CD8-positive, alpha-beta memory T cell (primary cell): ENCODE results near the gene RBM18. TPM values are rescaled to one million over a fixed set of nuclear protein-coding genes. Genes with fewer than 3 reads are reported as not detected.

Experiments
- CTCF ChIA-PET: fragments of 350-600 bp; sonication (Branson Sonifier 250); formaldehyde crosslinking; loops from one replicate; lab custom pipeline; 2021; ENCODE audit warnings: antibody characterized with exemption; lab: Charles Lee
- POLR2A ChIA-PET: fragments of 350-600 bp; sonication (Branson Sonifier 250); formaldehyde crosslinking; loops from one replicate; lab custom pipeline; 2021; ENCODE audit warnings: antibody characterized with exemption; lab: Charles Lee
- DNase-seq, 5 donors: peaks; one replicate each; pipeline versions ENCODE4 v3.0.0 to v3.0.0-alpha.2; 2020 to 2022; ENCODE audit warnings: mixed read lengths in 1 of 5
- H3K27ac ChIP-seq: one replicate; pipeline ENCODE4 v1.7.0; 2013; ENCODE audit warnings: low read depth, mild to moderate bottlenecking, low read length, moderate library complexity
- H3K27me3 ChIP-seq: 2 replicates; pipeline ENCODE4 v1.7.0; 2013; ENCODE audit warnings: low read length, mild to moderate bottlenecking; ENCODE audit not compliant: insufficient read depth, poor library complexity, severe bottlenecking
- H3K36me3 ChIP-seq: 2 replicates; pipeline ENCODE4 v1.7.0; 2013; ENCODE audit warnings: mild to moderate bottlenecking, low read length, moderate library complexity; ENCODE audit not compliant: insufficient read depth
- H3K4me1 ChIP-seq: 2 replicates; pipeline ENCODE4 v1.7.0; 2013; ENCODE audit warnings: mild to moderate bottlenecking, low read length, moderate library complexity; ENCODE audit not compliant: insufficient read depth
- H3K4me3 ChIP-seq: 2 replicates; pipeline ENCODE4 v1.7.0; 2013; ENCODE audit warnings: mild to moderate bottlenecking, low read length
- H3K9me3 ChIP-seq: 2 replicates; pipeline ENCODE4 v1.7.0; 2013; ENCODE audit warnings: mild to moderate bottlenecking, low read length
- H3K27ac Mint-ChIP-seq, 8 donors: one replicate each; pipeline ENCODE4 v1.8.0; 2020 to 2021; ENCODE audit warnings: mixed read lengths in 8 of 8, mild to moderate bottlenecking in 6 of 8, inconsistent platforms in 3 of 8, moderate library complexity in 3 of 8
- H3K27me3 Mint-ChIP-seq, 2 donors: one replicate each; pipeline ENCODE4 v1.8.0; 2020 to 2021; ENCODE audit warnings: mixed read lengths in 2 of 2, mild to moderate bottlenecking in 1 of 2, moderate library complexity in 1 of 2
- H3K36me3 Mint-ChIP-seq, 3 donors: one replicate each; pipeline ENCODE4 v1.8.0; 2020 to 2021; ENCODE audit warnings: mixed read lengths in 3 of 3, inconsistent platforms in 1 of 3, mild to moderate bottlenecking in 1 of 3
- H3K4me1 Mint-ChIP-seq, 3 donors: one replicate each; pipeline ENCODE4 v1.8.0; 2020 to 2021; ENCODE audit warnings: mixed read lengths in 3 of 3, inconsistent platforms in 1 of 3, mild to moderate bottlenecking in 1 of 3
- H3K4me3 Mint-ChIP-seq, 7 donors: one replicate each; pipeline ENCODE4 v1.8.0; 2020 to 2021; ENCODE audit warnings: mixed read lengths in 7 of 7, mild to moderate bottlenecking in 6 of 7, moderate library complexity in 4 of 7, inconsistent platforms in 2 of 7
- H3K9me3 Mint-ChIP-seq, 5 donors: one replicate each; pipeline ENCODE4 v1.8.0; 2020 to 2022; ENCODE audit warnings: mixed read lengths in 5 of 5, mild to moderate bottlenecking in 3 of 5, moderate library complexity in 2 of 5, inconsistent platforms in 1 of 5
- polyA plus RNA-seq: library from polyadenylated mRNA; unstranded; fragments of 300-500 nt; fragmentation: Illumina TruSeq; gene quantifications from one replicate; pipeline ENCODE4 v1.2.3, GENCODE V29; 2021
- total RNA-seq, 2 experiments: library from RNA; stranded (reverse); gene quantifications; one replicate each; pipeline ENCODE4 v1.2.3, GENCODE V29; 2021

The RBM18 gene
- total and polyA plus RNA-seq, 3 experiments from 2014 or later, result 26.2 to 37.4 (median 36.6) TPM

DNA sequence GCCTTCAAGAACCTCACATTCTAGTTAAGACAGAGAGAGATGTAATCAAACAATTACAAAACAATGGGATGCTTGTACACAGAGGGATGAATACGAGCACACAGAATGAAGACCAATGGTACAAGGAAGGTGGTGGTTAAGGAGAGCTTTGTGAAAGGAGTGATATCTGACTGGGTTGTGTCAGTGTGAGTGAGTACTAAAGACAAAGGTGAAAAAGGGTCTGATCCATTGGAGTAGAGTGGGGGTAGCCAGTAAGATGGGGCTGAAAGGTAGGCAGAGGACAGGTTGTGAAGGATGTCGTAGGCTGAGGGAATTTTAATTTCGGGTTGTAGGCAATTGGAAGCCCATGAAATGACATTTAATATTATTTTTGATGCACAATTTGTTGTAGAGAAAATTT lies 9.9 kb downstream of the RBM18 start:
- DNase-seq, result no peak
- no peaks in the 10 kb centered on the region for H3K27me3 ChIP-seq
- no peak overlapping the region for H3K4me3 ChIP-seq
- no peaks in the 10 kb centered on the region for H3K9me3 Mint-ChIP-seq
- POLR2A ChIA-PET, result no interaction called here
- H3K4me1 ChIP-seq, result no peaks in the 10 kb centered on the region
- no peaks in the 10 kb centered on the region for H3K27me3 Mint-ChIP-seq
- peaks cover 20% of the 10 kb centered on the region for H3K36me3 ChIP-seq
- peaks cover 0 to 81% (median 26%) of the 10 kb centered on the region in 3 donors for H3K36me3 Mint-ChIP-seq
- peaks cover 25 to 40% (median 38%) of the 10 kb centered on the region in 3 donors for H3K4me1 Mint-ChIP-seq
- CTCF ChIA-PET, result interaction anchor here (1.0 kb wide), 1 partner anchor 10 kb away, joined by 3 read pairs; the partner anchor contains the start of genes MRRF and RBM18
- peak overlapping the region in 4 of 8 donors; percentile 9 to 43 (median 30) for H3K27ac Mint-ChIP-seq
- H3K4me3 Mint-ChIP-seq, result no peak overlapping the region
- no peaks in the 10 kb centered on the region for H3K9me3 ChIP-seq
- no peak overlapping the region for H3K27ac ChIP-seq

DNA sequence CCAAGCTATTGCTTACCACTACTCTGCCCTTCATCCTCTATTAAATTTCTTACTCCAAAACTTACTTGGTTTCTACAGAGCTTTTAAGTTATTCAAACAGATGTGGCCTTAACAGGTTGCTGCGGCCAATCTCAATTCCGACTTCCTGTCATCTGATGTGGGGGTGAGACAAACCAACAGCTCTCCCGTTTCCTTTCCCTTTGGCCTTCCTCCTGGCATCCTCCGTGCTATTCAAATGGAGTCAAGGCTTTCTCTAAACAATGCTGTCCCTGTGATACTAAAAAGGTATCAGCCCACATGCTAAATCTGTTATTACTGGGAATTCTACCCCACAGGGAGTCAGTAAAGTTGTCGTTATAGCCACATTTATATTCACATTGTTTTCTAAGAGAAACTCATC lies 11.8 kb downstream of the RBM18 start:
- peaks cover 23 to 33% (median 30%) of the 10 kb centered on the region in 3 donors for H3K4me1 Mint-ChIP-seq
- no peaks in the 10 kb centered on the region for H3K27me3 ChIP-seq
- no peaks in the 10 kb centered on the region for H3K4me1 ChIP-seq
- no peaks in the 10 kb centered on the region for H3K9me3 Mint-ChIP-seq
- no peak overlapping the region for H3K4me3 ChIP-seq
- H3K4me3 Mint-ChIP-seq, result no peak overlapping the region
- H3K36me3 ChIP-seq, result peaks cover 19% of the 10 kb centered on the region
- DNase-seq, result no peak
- peak overlapping the region in 3 of 8 donors; percentile 21 to 85 (median 51) for H3K27ac Mint-ChIP-seq
- H3K27me3 Mint-ChIP-seq, result no peaks in the 10 kb centered on the region
- H3K27ac ChIP-seq, result no peak overlapping the region
- POLR2A ChIA-PET, result no interaction called here
- H3K36me3 Mint-ChIP-seq, result peaks cover 0 to 77% (median 26%) of the 10 kb centered on the region in 3 donors
- no peaks in the 10 kb centered on the region for H3K9me3 ChIP-seq
- CTCF ChIA-PET, result no interaction called here

DNA sequence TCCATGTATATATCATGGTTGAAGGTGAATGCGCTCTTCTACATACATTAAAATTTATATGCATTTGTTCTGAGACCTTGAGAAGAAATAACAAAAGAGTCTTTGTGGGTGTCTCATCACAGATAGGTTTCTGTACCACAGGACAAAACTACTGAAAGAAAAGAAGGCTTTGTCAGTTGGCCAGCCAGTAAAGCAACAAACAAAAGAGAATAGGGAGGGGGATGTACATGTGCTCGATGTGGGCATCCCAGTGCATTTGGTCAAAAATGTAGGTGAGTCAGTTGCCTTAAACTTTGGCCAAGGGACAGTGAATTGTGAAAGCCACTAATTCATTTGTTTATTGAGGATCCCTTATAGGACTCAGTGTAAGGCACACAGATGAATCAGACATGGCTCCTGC lies 13.3 kb downstream of the RBM18 start:
- no peak overlapping the region for H3K4me3 ChIP-seq
- H3K9me3 ChIP-seq, result no peaks in the 10 kb centered on the region
- no peak for DNase-seq
- H3K4me3 Mint-ChIP-seq, result no peak overlapping the region
- H3K27me3 Mint-ChIP-seq, result no peaks in the 10 kb centered on the region
- H3K27ac Mint-ChIP-seq, result peak overlapping the region in 2 of 8 donors; percentile 1 to 54
- peaks cover 32% of the 10 kb centered on the region for H3K36me3 ChIP-seq
- no peaks in the 10 kb centered on the region for H3K27me3 ChIP-seq
- H3K9me3 Mint-ChIP-seq, result no peaks in the 10 kb centered on the region
- ChIA-PET CTCF (interaction anchor here (0.9 kb wide), 1 partner anchor 15 kb away, joined by 3 read pairs; no protein-coding TSS in a partner anchor), POLR2A (no interaction called here)
- H3K4me1 ChIP-seq, result no peaks in the 10 kb centered on the region
- no peak overlapping the region for H3K27ac ChIP-seq
- H3K36me3 Mint-ChIP-seq, result peaks cover 8 to 79% (median 33%) of the 10 kb centered on the region in 3 donors
- H3K4me1 Mint-ChIP-seq, result peaks cover 17 to 27% (median 24%) of the 10 kb centered on the region in 3 donors

DNA sequence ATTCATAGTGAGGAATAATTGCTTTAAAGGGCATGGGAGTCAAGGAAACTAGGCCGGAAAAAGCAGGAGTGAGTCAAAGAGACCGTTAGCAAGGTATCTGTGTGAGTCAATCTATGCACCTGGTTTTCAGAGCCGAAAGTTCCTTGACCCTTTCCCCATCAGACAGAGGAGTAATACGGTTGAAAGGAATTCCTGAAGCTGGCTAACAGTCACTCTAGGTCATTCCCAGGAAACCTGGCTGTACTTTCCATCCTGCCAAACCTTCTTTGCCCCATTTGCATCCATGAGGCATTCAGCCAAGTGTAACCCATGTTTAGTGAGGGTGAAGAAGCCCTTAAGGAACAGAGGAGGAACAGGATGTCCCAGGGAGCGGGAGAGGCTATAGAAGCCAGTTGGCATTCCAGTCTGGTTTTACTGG lies 16.2 kb downstream of the RBM18 start:
- POLR2A ChIA-PET, result no interaction called here

DNA sequence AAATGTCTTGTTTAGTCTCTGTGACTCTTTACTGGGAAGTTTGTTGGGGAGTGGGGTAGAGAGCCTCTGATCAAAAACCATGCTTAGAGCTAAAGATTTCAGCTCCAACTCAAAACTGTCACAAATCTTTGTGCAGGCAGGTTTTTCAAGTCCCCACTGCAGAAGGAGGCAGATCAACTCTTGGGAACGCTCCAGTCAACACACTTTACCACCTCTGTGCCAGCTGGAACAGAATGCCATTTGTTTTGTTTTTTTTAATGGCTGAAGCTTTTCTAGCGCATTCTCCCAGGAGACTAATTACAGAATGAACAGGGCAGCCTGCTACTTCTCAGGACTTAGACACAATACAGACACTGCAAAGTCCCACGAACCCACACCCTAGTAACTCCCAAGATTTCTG lies 18.0 kb downstream of the RBM18 start:
- Histone ChIP-seq H3K27ac (no peak overlapping the region), H3K9me3 (no peaks in the 10 kb centered on the region), H3K4me3 (no peak overlapping the region), H3K4me1 (no peaks in the 10 kb centered on the region), H3K27me3 (no peaks in the 10 kb centered on the region), H3K36me3 (peaks cover 52% of the 10 kb centered on the region)
- H3K9me3 Mint-ChIP-seq, result no peaks in the 10 kb centered on the region
- POLR2A ChIA-PET, result no interaction called here
- H3K27ac Mint-ChIP-seq, result peak overlapping the region in 2 of 8 donors; percentile 41 to 70
- DNase-seq, result no peak
- H3K4me3 Mint-ChIP-seq, result no peak overlapping the region
- CTCF ChIA-PET, result no interaction called here
- H3K27me3 Mint-ChIP-seq, result no peaks in the 10 kb centered on the region
- H3K36me3 Mint-ChIP-seq, result peaks cover 13 to 80% (median 36%) of the 10 kb centered on the region in 3 donors
- peaks cover 0 to 4% (median 0%) of the 10 kb centered on the region in 3 donors for H3K4me1 Mint-ChIP-seq

More for the DNA sequence above, 16.2 kb downstream of the RBM18 start:
- no peaks in the 10 kb centered on the region for H3K27me3 ChIP-seq
- H3K27ac Mint-ChIP-seq, result no peak overlapping the region
- CTCF ChIA-PET, result no interaction called here
- H3K9me3 ChIP-seq, result no peaks in the 10 kb centered on the region
- H3K27ac ChIP-seq, result no peak overlapping the region
- no peaks in the 10 kb centered on the region for H3K4me1 ChIP-seq
- H3K36me3 ChIP-seq, result peaks cover 44% of the 10 kb centered on the region
- no peaks in the 10 kb centered on the region for H3K27me3 Mint-ChIP-seq
- H3K9me3 Mint-ChIP-seq, result no peaks in the 10 kb centered on the region
- peaks cover 13 to 80% (median 39%) of the 10 kb centered on the region in 3 donors for H3K36me3 Mint-ChIP-seq
- peaks cover 7 to 13% (median 10%) of the 10 kb centered on the region in 3 donors for H3K4me1 Mint-ChIP-seq
- H3K4me3 ChIP-seq, result no peak overlapping the region
- H3K4me3 Mint-ChIP-seq, result no peak overlapping the region
- no peak for DNase-seq

DNA sequence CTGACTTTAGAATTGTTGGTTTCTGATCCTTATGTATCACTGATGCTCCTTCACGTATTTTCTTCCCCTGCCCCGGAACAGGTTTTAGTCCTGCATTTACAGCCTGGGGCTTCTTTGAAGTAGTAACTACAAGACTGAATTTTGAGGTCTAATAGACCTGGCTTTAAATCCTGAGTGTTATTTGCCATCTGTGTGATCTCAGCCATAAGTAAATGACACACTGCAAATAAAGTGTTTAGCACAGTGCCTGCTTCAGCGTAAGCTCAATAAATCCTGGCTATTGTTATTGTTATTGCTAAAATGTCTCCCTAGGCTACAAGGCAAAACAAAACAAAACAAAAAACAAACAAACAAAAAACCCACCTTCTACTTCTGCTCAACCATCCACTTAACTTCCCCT lies 20.3 kb downstream of the RBM18 start:
- CTCF ChIA-PET, result no interaction called here
- Mint-ChIP-seq H3K9me3 (no peaks in the 10 kb centered on the region), H3K27ac (peak overlapping the region in 1 of 8 donors; percentile 50), H3K4me3 (no peak overlapping the region), H3K36me3 (peaks cover 13 to 82% (median 36%) of the 10 kb centered on the region in 3 donors), H3K27me3 (no peaks in the 10 kb centered on the region), H3K4me1 (no peaks in the 10 kb centered on the region)
- Histone ChIP-seq H3K27ac (no peak overlapping the region), H3K4me1 (no peaks in the 10 kb centered on the region), H3K9me3 (no peaks in the 10 kb centered on the region), H3K27me3 (no peaks in the 10 kb centered on the region), H3K4me3 (no peak overlapping the region), H3K36me3 (peaks cover 48% of the 10 kb centered on the region)
- POLR2A ChIA-PET, result no interaction called here
- no peak for DNase-seq

DNA sequence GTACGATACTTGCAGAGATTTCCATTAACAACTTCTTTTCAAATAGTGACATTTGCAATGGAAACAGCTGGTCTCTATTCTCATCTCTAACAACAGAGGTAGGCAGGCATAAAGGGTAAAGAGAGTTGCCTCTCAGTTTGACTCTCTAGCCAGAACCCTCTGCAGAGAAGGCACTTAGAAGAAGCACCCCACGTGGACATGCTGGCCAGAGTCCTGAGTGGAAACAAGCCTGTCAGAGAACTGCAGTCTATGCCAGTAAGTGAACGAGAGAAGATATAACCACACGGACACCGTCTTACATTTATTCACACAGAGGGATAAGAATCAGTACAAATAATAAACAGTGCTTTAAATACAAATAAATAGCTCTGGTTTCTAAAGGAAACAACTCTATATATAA lies 24.9 kb downstream of the RBM18 start:
- DNase-seq, result no peak
- H3K36me3 ChIP-seq, result peaks cover 20% of the 10 kb centered on the region
- ChIA-PET POLR2A (no interaction called here), CTCF (no interaction called here)
- no peaks in the 10 kb centered on the region for H3K4me1 ChIP-seq
- Mint-ChIP-seq H3K4me1 (no peaks in the 10 kb centered on the region), H3K27me3 (no peaks in the 10 kb centered on the region), H3K9me3 (no peaks in the 10 kb centered on the region), H3K36me3 (peaks cover under 1 to 59% (median 23%) of the 10 kb centered on the region in 3 donors), H3K4me3 (no peak overlapping the region), H3K27ac (peak overlapping the region in 1 of 8 donors; percentile 24)
- no peak overlapping the region for H3K27ac ChIP-seq
- no peaks in the 10 kb centered on the region for H3K27me3 ChIP-seq
- H3K9me3 ChIP-seq, result no peaks in the 10 kb centered on the region
- no peak overlapping the region for H3K4me3 ChIP-seq

DNA sequence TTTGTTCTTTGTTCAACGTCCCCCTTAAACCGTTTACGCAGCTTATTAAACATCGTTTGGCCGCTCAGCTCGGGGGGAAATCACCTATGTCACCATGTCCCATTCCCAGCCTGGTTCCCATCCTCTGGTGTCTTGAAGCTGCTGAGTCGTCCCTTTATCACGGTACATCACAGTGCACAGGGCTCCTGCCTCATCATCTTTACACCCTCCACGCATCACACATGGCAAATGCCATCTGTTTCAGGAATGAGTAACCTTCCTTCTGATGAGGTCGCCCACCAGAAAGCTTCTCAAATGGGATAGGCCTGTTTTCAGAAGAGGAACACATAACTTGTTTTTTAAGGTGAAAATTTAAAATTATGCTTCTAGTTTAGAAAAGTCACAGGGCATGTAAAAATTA lies 28.0 kb downstream of the RBM18 start:
- H3K9me3 Mint-ChIP-seq, result no peaks in the 10 kb centered on the region
- CTCF ChIA-PET, result no interaction called here
- H3K9me3 ChIP-seq, result no peaks in the 10 kb centered on the region

More for the DNA sequence above, 28.0 kb downstream of the RBM18 start:
- no peak overlapping the region for H3K4me3 ChIP-seq
- H3K27me3 ChIP-seq, result no peaks in the 10 kb centered on the region
- no peaks in the 10 kb centered on the region for H3K4me1 Mint-ChIP-seq
- no peak for DNase-seq
- H3K27ac Mint-ChIP-seq, result no peak overlapping the region
- H3K36me3 ChIP-seq, result peaks cover 2% of the 10 kb centered on the region
- no peaks in the 10 kb centered on the region for H3K4me1 ChIP-seq
- H3K27ac ChIP-seq, result no peak overlapping the region
- H3K27me3 Mint-ChIP-seq, result peaks cover 0 to 7% of the 10 kb centered on the region in 2 donors
- POLR2A ChIA-PET, result no interaction called here
- H3K4me3 Mint-ChIP-seq, result no peak overlapping the region
- H3K36me3 Mint-ChIP-seq, result peaks cover 0 to 30% (median 13%) of the 10 kb centered on the region in 3 donors
